K562 (cell line): Measurements from ENCODE around the gene SDCBP2. TPM values are rescaled to one million over a fixed set of nuclear protein-coding genes. Genes with fewer than 3 reads are reported as not detected.

Experiments
- ATAC-seq: fragments of 200-7000 bp; cut with Tn5 transposase; 3 replicates; pipeline ENCODE4 v1.9.1; 2020; ENCODE audit warnings: moderate library complexity
- BruUV-seq: library from RNA; stranded (reverse); fragments of 400-500 nt; replicated peaks from 2 replicates; lab custom pipeline; 2021; lab: Mats Ljungman, UMichigan
- CTCF ChIA-PET: fragments of 300-600 bp; formaldehyde crosslinking; extraction: SDS; loops from one replicate; lab custom pipeline; 2021; ENCODE audit warnings: low intra/inter-chr PET ratio; lab: Yijun Ruan, JAX
- POLR2A ChIA-PET: fragments of 300-600, 350-650 bp; sonication (Branson Sonifier 250); formaldehyde crosslinking; extraction: SDS; loops from one replicate; lab custom pipeline; 2021; ENCODE audit warnings: antibody characterized with exemption, inconsistent platforms; lab: Yijun Ruan, JAX
- DNase-seq, 4 experiments: peaks; one replicate each; pipeline versions ENCODE4 v3.0.0 to v3.0.0-alpha.2; 2011 to 2018; ENCODE audit warnings: low spot score in 3 of 4, mixed read lengths in 3 of 4; ENCODE audit errors: extremely low read depth in 1 of 4
- FAIRE-seq: peaks from 2 replicates; lab custom pipeline; 2011; peaks lifted over from hg19 to GRCh38; lab: Jason Lieb, UNC
- H2AFZ ChIP-seq: 2 replicates; pipeline ENCODE4 v1.6.0; 2011; ENCODE audit warnings: low read depth, low read length, control low read depth, inconsistent platforms
- H3K27ac ChIP-seq: fragments of 200-600 bp; 3 replicates; pipeline ENCODE4 v1.8.0; 2011; ENCODE audit warnings: low read depth, mild to moderate bottlenecking, control low read depth, inconsistent platforms, low read length, moderate library complexity, mixed read lengths; ENCODE audit errors: extremely low read depth
- H3K27me3 ChIP-seq, 2 experiments: fragments of 300-600 bp in 1 of 2; 2 replicates in 1 of 2; 3 replicates in 1 of 2; pipeline versions ENCODE4 v1.6.0 to v1.8.0; 2011; ENCODE audit warnings: inconsistent platforms in 2 of 2, low read length in 2 of 2, mild to moderate bottlenecking in 1 of 2, mixed read lengths in 1 of 2, moderate library complexity in 1 of 2; ENCODE audit not compliant: control insufficient read depth in 2 of 2, insufficient read depth in 2 of 2
- H3K36me3 ChIP-seq: fragments of 300-600 bp; 3 replicates; pipeline ENCODE4 v1.8.0; 2011; ENCODE audit warnings: mild to moderate bottlenecking, low read length, inconsistent platforms; ENCODE audit not compliant: control insufficient read depth, insufficient read depth
- H3K4me1 ChIP-seq, 2 experiments: fragments of 200-600 bp in 1 of 2; replicated peaks in 1 of 2; 2 replicates in 1 of 2; 3 replicates in 1 of 2; pipeline versions ENCODE4 v1.5.1 to v1.8.0; 2011; ENCODE audit warnings: inconsistent platforms in 2 of 2, low read length in 2 of 2, mild to moderate bottlenecking in 1 of 2, mixed read lengths in 1 of 2, moderate library complexity in 1 of 2; ENCODE audit not compliant: control insufficient read depth in 2 of 2, insufficient read depth in 2 of 2
- H3K4me2 ChIP-seq: 2 replicates; pipeline ENCODE4 v1.6.1; 2011; ENCODE audit warnings: low read length, control low read depth, inconsistent platforms, mixed read lengths; ENCODE audit not compliant: insufficient read depth
- H3K4me3 ChIP-seq: fragments of 200-600 bp; sonication (generic), shearing (Covaris generic); 2 replicates; pipeline ENCODE4 v1.5.1; 2016; ENCODE audit warnings: control low read depth, inconsistent platforms
- H3K79me2 ChIP-seq: fragments of 200-600 bp; 3 replicates; pipeline ENCODE4 v1.8.0; 2011; ENCODE audit warnings: low read length, inconsistent platforms; ENCODE audit not compliant: control insufficient read depth, insufficient read depth
- H3K9ac ChIP-seq, 2 experiments: 2 replicates each; pipeline versions ENCODE4 v1.6.0 to v1.6.1; 2011; ENCODE audit warnings: low read depth in 2 of 2, low read length in 2 of 2, control low read depth in 1 of 2, inconsistent platforms in 1 of 2, mild to moderate bottlenecking in 1 of 2, mixed read lengths in 1 of 2; ENCODE audit not compliant: insufficient read depth in 1 of 2
- H3K9me1 ChIP-seq: one replicate; pipeline ENCODE4 v1.6.0; 2011; ENCODE audit warnings: inconsistent platforms, mild to moderate bottlenecking, low read length, moderate library complexity; ENCODE audit not compliant: control insufficient read depth, insufficient read depth
- H3K9me3 ChIP-seq: replicated peaks from 2 replicates; pipeline ENCODE4 v1.5.1; 2011; ENCODE audit warnings: low read depth, low read length, inconsistent platforms; ENCODE audit not compliant: control insufficient read depth, insufficient read depth
- H4K20me1 ChIP-seq: replicated peaks from 2 replicates; pipeline ENCODE4 v1.6.1; 2011; ENCODE audit warnings: low read length, inconsistent platforms, mixed read lengths; ENCODE audit not compliant: control insufficient read depth, insufficient read depth
- FOSL1 ChIP-seq: fragments of 200-800 bp; sonication (Bioruptor generic); conservative IDR thresholded peaks from 2 replicates; pipeline ENCODE4 v1.6.1; 2016; ENCODE audit warnings: missing genetic modification characterization, missing compliant biosample characterization
- MYC ChIP-seq, 2 experiments: fragments of 250-450 bp in 1 of 2; sonication (Bioruptor Pico) in 1 of 2; IDR thresholded peaks; 2 replicates each; pipeline versions ENCODE4 v1.5.1 to v1.6.1; 2012 to 2021; ENCODE audit warnings: low read depth in 2 of 2, borderline replicate concordance in 1 of 2, improper control_type of control experiment in 1 of 2, low read length in 1 of 2, mild to moderate bottlenecking in 1 of 2, moderate library complexity in 1 of 2
- PRMT5 ChIP-seq: sonication (generic); formaldehyde crosslinking; IDR thresholded peaks from 2 replicates; pipeline ENCODE4 v1.5.0; 2020; ENCODE audit warnings: missing genetic modification reagents
- ZKSCAN1 ChIP-seq: fragments of 150-350 bp; IDR thresholded peaks from 2 replicates; pipeline ENCODE4 v1.6.1; 2016; ENCODE audit warnings: low read depth, low read length
- ZZZ3 ChIP-seq: fragments of 450-650 bp; IDR thresholded peaks from 2 replicates; pipeline ENCODE4 v1.6.1; 2016; ENCODE audit warnings: antibody characterized with exemption, mild to moderate bottlenecking, moderate library complexity
- WGBS: fragments of 100-300 bp; shearing (Covaris generic); methylation state at CpG from one replicate; pipeline ENCODE4 v1.1.6; 2016; ENCODE audit warnings: low coverage, mixed read lengths; ENCODE audit not compliant: insufficient coverage; ENCODE audit errors: missing lambda C conversion rate; 5-methylcytosine and 5-hydroxymethylcytosine counted together
- in situ Hi-C: fragments of 300-500 bp; cut with MboI; formaldehyde crosslinking; loops from 4 replicates; pipeline ENCODE4 v1.15.0; 2018; ENCODE audit warnings: inconsistent platforms, mixed read lengths
- intact Hi-C: fragments of 100-400 bp; cut with micrococcal nuclease; formaldehyde crosslinking; loops from 2 replicates; pipeline ENCODE4 v1.14.2; 2022
- polyA plus RNA-seq, 8 experiments: library from polyadenylated mRNA; depleted of rRNA in 4 of 8; stranded (reverse) in 5 of 8; unstranded in 3 of 8; fragments of >200 nt; fragmentation: Nextera tagmentation in 2 of 8; fragmentation: Illumina TruSeq in 1 of 8; extraction: Ambion mirVana in 2 of 8; extraction: Trizol in 1 of 8; gene quantifications; 2 replicates each; pipeline versions ENCODE4 v1.2.1 to v1.2.3, GENCODE V29; 2011 to 2014; ENCODE audit warnings: inconsistent platforms in 1 of 8, missing spikeins in 1 of 8
- total RNA-seq, 7 experiments: library from RNA; depleted of rRNA in 6 of 7; stranded (reverse); fragments of >200 nt in 6 of 7; fragmentation: Illumina TruSeq in 2 of 7; extraction: Trizol in 2 of 7; gene quantifications; 2 replicates each; pipeline versions ENCODE4 v1.2.1 to v1.2.3, GENCODE V29; 2011 to 2021; ENCODE audit warnings: low replicate concordance in 1 of 7
- TF ChIP-seq, protein P1 (sequence below): fragments of 250-450 bp; sonication (Bioruptor Pico); IDR thresholded peaks from 2 replicates; pipeline ENCODE4 v1.8.0; 2022; ENCODE audit warnings: moderate library complexity, mild to moderate bottlenecking, inconsistent platforms
- TF ChIP-seq, protein P2 (sequence below): sonication (generic); formaldehyde crosslinking; IDR thresholded peaks from 2 replicates; pipeline ENCODE4 v1.8.0; 2022; ENCODE audit warnings: missing genetic modification reagents, mild to moderate bottlenecking, moderate library complexity, borderline replicate concordance

SDCBP2 gene
- total and polyA plus RNA-seq, 9 of the 15 experiments (the other 6 are each of a cell fraction or from before 2014, with no cell fraction given), result 0.06 to 1.2 (median 0.80) TPM

DNA sequence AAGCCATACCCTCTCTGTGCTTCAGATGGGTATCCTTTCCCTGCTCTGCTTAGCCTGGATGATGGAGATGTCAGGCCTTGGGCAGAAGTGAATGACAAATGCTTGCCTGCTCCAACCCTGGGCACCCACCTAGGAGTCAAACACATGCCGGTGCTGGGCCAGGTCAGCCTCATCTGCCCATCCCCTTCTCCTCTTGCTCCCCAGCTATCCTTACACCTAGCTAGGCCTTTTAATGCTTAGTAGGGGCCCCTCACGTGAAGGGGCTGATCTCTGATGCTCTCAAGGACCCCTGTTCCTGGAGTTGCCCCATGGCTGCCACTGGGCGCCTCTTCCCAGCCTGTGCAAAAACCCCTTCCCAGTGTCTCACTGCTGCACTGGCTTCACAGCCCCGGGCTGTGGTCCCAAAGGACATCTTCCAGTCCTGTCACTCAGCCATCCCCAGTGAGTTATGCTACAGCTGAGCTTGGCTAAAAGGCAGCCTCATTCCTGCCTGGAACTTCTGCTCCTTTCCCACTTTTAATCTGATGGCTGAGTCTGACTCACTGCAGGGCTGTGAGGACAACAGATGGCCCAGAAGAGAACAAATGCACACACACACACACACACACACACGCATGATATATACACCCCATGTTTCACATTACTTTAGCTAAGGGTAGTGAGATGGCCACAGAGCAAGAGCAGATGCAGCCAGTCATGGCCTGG, 12.8 kb upstream of the SDCBP2 start:
- peaks cover 0 to 4% of the 10 kb centered on the region in 2 experiments; a peak in 1 of 5 replicates for H3K4me1 ChIP-seq
- ATAC-seq, result no peak
- BruUV-seq, result no TSS peak

DNA sequence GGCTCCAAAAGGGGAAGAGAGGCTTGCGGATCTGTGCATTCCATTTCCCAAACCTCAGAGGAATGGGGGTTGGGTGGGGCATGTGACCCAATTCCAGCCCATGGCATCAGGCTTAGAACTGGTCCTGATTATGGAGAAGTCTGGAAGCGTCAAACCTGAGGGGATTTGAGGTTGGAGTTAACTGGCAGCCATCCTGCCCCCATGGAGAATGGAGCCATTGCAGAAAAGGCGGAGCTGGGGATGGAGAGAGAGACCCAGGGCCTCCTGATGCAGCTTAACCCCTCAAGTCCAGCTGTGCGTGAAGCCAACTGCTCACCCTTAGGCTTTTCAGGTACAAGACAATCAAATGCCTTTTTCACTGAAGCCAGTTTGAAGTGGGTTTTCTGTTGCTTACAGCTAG, 9.9 kb upstream of the SDCBP2 start:
- Histone ChIP-seq H3K79me2 (no peaks in the 10 kb centered on the region), H3K9ac (no peak overlapping the region), H4K20me1 (peaks cover 7% of the 10 kb centered on the region; the same call in 1 of the 2 replicates), H3K9me1 (no peaks in the 10 kb centered on the region), H3K36me3 (no peaks in the 10 kb centered on the region), H3K4me2 (no peak overlapping the region)
- BruUV-seq, result no TSS peak
- TF ChIP-seq ZKSCAN1 (no peak), PRMT5 (CRISPR knock-in tag) (no peak), MYC (IDR thresholded peaks at IDR 0.05; ENCODE audit: low read depth, low read length) (no peak), MYC (CRISPR knock-in tag; IDR thresholded peaks at IDR 0.05; ENCODE audit: borderline replicate concordance, low read depth) (no peak)
- TF ChIP-seq, protein P1, sequence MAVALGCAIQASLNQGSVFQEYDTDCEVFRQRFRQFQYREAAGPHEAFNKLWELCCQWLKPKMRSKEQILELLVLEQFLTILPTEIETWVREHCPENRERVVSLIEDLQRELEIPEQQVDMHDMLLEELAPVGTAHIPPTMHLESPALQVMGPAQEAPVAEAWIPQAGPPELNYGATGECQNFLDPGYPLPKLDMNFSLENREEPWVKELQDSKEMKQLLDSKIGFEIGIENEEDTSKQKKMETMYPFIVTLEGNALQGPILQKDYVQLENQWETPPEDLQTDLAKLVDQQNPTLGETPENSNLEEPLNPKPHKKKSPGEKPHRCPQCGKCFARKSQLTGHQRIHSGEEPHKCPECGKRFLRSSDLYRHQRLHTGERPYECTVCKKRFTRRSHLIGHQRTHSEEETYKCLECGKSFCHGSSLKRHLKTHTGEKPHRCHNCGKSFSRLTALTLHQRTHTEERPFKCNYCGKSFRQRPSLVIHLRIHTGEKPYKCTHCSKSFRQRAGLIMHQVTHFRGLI (CRISPR knock-in tag), result no peak
- TF ChIP-seq, all 486 proteins: peak for 0
- Histone ChIP-seq H3K27me3 (no peaks in the 10 kb centered on the region), H3K27ac (no peak overlapping the region), H3K4me3 (no peak overlapping the region), H2AFZ (no peak overlapping the region), H3K9me3 (no peaks in the 10 kb centered on the region), H3K4me1 (peaks cover 0 to 4% of the 10 kb centered on the region in 2 experiments; a peak in 2 of 5 replicates)
- CTCF ChIA-PET, result no interaction called here
- in situ Hi-C loops (no loop called here), intact Hi-C loops (no loop called here)
- POLR2A ChIA-PET, result interaction anchor here (0.8 kb wide), 1 partner anchor 20 kb away, joined by 3 read pairs; no protein-coding TSS in a partner anchor
- FAIRE-seq, result no peak
- DNase-seq, result no peak
- WGBS, result 70% methylated on average over 3 of the region's 4 CpGs
- no peak for ATAC-seq

More for the DNA sequence above, 12.8 kb upstream of the SDCBP2 start:
- H3K36me3 ChIP-seq, result no peaks in the 10 kb centered on the region
- peak overlapping the region in 1 of 2 experiments; percentile 13; a peak in 1 of 4 replicates for H3K9ac ChIP-seq
- no peaks in the 10 kb centered on the region for H3K79me2 ChIP-seq
- no peaks in the 10 kb centered on the region for H3K27me3 ChIP-seq
- 60% methylated on average over 3 of the region's 5 CpGs for WGBS
- no peak for DNase-seq
- no peak overlapping the region for H3K27ac ChIP-seq
- no peak overlapping the region for H3K4me2 ChIP-seq
- H3K9me3 ChIP-seq, result no peaks in the 10 kb centered on the region
- no peaks in the 10 kb centered on the region for H3K9me1 ChIP-seq
- in situ Hi-C loops, result no loop called here
- POLR2A ChIA-PET, result interaction anchor here (0.6 kb wide), 1 partner anchor 607 kb away, joined by 3 read pairs; no protein-coding TSS in a partner anchor
- no peak for TF ChIP-seq ZZZ3
- TF ChIP-seq, protein P2, sequence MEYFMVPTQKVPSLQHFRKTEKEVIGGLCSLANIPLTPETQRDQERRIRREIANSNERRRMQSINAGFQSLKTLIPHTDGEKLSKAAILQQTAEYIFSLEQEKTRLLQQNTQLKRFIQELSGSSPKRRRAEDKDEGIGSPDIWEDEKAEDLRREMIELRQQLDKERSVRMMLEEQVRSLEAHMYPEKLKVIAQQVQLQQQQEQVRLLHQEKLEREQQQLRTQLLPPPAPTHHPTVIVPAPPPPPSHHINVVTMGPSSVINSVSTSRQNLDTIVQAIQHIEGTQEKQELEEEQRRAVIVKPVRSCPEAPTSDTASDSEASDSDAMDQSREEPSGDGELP (CRISPR knock-in tag), result 0 out of 2 replicates have a peak, but pooled peaks have one; percentile 14
- TF ChIP-seq FOSL1 (tag), result peak; percentile 47
- TF ChIP-seq, all 486 proteins: peak for 2
- Histone ChIP-seq H2AFZ (no peak overlapping the region), H4K20me1 (peaks cover 5% of the 10 kb centered on the region; the same call in 1 of the 2 replicates), H3K4me3 (no peak overlapping the region)
- no peak for FAIRE-seq
- CTCF ChIA-PET, result no interaction called here
- intact Hi-C loops, result no loop called here
